ENCODE results near the gene PSMD6.

GRCh38 chr3:63974451-63974850 lies 48.8 kb downstream of the PSMD6 start:
- TF ChIP-seq, protein P1, sequence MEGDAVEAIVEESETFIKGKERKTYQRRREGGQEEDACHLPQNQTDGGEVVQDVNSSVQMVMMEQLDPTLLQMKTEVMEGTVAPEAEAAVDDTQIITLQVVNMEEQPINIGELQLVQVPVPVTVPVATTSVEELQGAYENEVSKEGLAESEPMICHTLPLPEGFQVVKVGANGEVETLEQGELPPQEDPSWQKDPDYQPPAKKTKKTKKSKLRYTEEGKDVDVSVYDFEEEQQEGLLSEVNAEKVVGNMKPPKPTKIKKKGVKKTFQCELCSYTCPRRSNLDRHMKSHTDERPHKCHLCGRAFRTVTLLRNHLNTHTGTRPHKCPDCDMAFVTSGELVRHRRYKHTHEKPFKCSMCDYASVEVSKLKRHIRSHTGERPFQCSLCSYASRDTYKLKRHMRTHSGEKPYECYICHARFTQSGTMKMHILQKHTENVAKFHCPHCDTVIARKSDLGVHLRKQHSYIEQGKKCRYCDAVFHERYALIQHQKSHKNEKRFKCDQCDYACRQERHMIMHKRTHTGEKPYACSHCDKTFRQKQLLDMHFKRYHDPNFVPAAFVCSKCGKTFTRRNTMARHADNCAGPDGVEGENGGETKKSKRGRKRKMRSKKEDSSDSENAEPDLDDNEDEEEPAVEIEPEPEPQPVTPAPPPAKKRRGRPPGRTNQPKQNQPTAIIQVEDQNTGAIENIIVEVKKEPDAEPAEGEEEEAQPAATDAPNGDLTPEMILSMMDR (IDR thresholded peaks at IDR 0.05): no peak
- no peak for TF ChIP-seq POLR2A (IDR thresholded peaks at IDR 0.05)
